HG03457 (cell line): ENCODE results near the gene FAM131C.

Experiments
- ATAC-seq: cut with Tn5 transposase; IDR thresholded peaks from one replicate; pipeline ENCODE4 v1.9.1; 2021; ENCODE audit warnings: moderate number of reproducible peaks; ENCODE audit not compliant: unreplicated experiment

FAM131C gene

GRCh38 chr1:16101623-16102022 is 28.2 kb upstream of the FAM131C start:
- ATAC-seq = no peak

- no peak for ATAC-seq
Observed at GRCh38 chr1:16099412-16099811, 26.0 kb upstream of the FAM131C start.

- ATAC-seq = no peak
Observed at GRCh38 chr1:16095447-16095846, 22.0 kb upstream of the FAM131C start.

- no peak for ATAC-seq
Observed at GRCh38 chr1:16094453-16095158, 21.2 kb upstream of the FAM131C start.

- ATAC-seq = no peak
Observed at GRCh38 chr1:16093611-16094010, 20.2 kb upstream of the FAM131C start.

GRCh38 chr1:16092923-16093511 is 19.6 kb upstream of the FAM131C start:
- ATAC-seq = no peak

- ATAC-seq = no peak
Observed at GRCh38 chr1:16092097-16092922, 18.9 kb upstream of the FAM131C start.

- no peak for ATAC-seq
Observed at GRCh38 chr1:16091296-16091695, 17.8 kb upstream of the FAM131C start.

- ATAC-seq = no peak
Observed at GRCh38 chr1:16090076-16090826, 16.8 kb upstream of the FAM131C start.

- ATAC-seq = no peak
Observed at GRCh38 chr1:16088996-16089395, 15.5 kb upstream of the FAM131C start.

GRCh38 chr1:16088351-16088911 is 15.0 kb upstream of the FAM131C start:
- ATAC-seq = no peak

GRCh38 chr1:16087733-16088132 is 14.3 kb upstream of the FAM131C start:
- ATAC-seq = no peak

GRCh38 chr1:16085522-16085921 is 12.1 kb upstream of the FAM131C start:
- ATAC-seq = no peak

GRCh38 chr1:16083486-16083885 is 10.0 kb upstream of the FAM131C start:
- no peak for ATAC-seq

- ATAC-seq = no peak
Observed at GRCh38 chr1:16082283-16083038, 9.0 kb upstream of the FAM131C start.

GRCh38 chr1:16081636-16082035 is 8.2 kb upstream of the FAM131C start:
- no peak for ATAC-seq

GRCh38 chr1:16080422-16081150 is 7.1 kb upstream of the FAM131C start:
- ATAC-seq = no peak

GRCh38 chr1:16078925-16079656 is 5.6 kb upstream of the FAM131C start:
- no peak for ATAC-seq
